Astrocyte of the spinal cord (primary cell): ENCODE measurements around the gene FCHO2.

Source experiments
- DNase-seq: peaks from one replicate; pipeline ENCODE4 v3.0.0; 2011; ENCODE audit warnings: low read depth, low spot score
- H3K4me3 ChIP-seq: 2 replicates; pipeline ENCODE4 v1.5.1; 2011; ENCODE audit warnings: low read depth, mild to moderate bottlenecking, low read length, moderate library complexity
- CTCF ChIP-seq: IDR thresholded peaks from 2 replicates; pipeline ENCODE4 v1.5.1; 2012; ENCODE audit warnings: low read depth, mild to moderate bottlenecking, low read length, inconsistent platforms
- in situ Hi-C: cut with HindIII; loops from 2 replicates; pipeline ENCODE4 v1.10.0; 2017; ENCODE audit warnings: low sequenced_read_pairs

The FCHO2 gene

GRCh38 chr5:72940082-72940481 is 15.8 kb upstream of the FCHO2 start:
- no peak for TF ChIP-seq CTCF
- no peak overlapping the region for H3K4me3 ChIP-seq
- DNase-seq, result no peak
- in situ Hi-C loops, result no loop called here

- in situ Hi-C loops, result no loop called here
- DNase-seq, result no peak
- no peak for TF ChIP-seq CTCF
- no peak overlapping the region for H3K4me3 ChIP-seq
Observed at GRCh38 chr5:72943307-72943706, 12.5 kb upstream of the FCHO2 start.

- TF ChIP-seq CTCF, result no peak
- DNase-seq, result no peak
- in situ Hi-C loops, result no loop called here
- no peak overlapping the region for H3K4me3 ChIP-seq
Observed at GRCh38 chr5:72947498-72947897, 8.3 kb upstream of the FCHO2 start.

- in situ Hi-C loops, result no loop called here
- no peak overlapping the region for H3K4me3 ChIP-seq
- no peak for DNase-seq
- TF ChIP-seq CTCF, result no peak
Observed at GRCh38 chr5:72949481-72949880, 6.4 kb upstream of the FCHO2 start.

GRCh38 chr5:72951671-72952468 is 4.0 kb upstream of the FCHO2 start:
- DNase-seq, result peak; percentile 55
- in situ Hi-C loops, result no loop called here
- no peak overlapping the region for H3K4me3 ChIP-seq
- no peak for TF ChIP-seq CTCF

- no peak for DNase-seq
- no peak for TF ChIP-seq CTCF
- H3K4me3 ChIP-seq, result no peak overlapping the region
- in situ Hi-C loops, result no loop called here
Observed at GRCh38 chr5:72954389-72954788, 1.5 kb upstream of the FCHO2 start.
